SW 1271 (cell line): ENCODE data around the gene KCTD5.

Source experiments
- DNase-seq, 2 experiments: peaks; one replicate each; lab custom pipeline; 2025; lab: John Stamatoyannopoulos, UW

Gene KCTD5

GRCh38 chr16:2726923-2727322 is 44.6 kb downstream of the KCTD5 start:
- no peak for DNase-seq

- DNase-seq: no peak
Observed at GRCh38 chr16:2728034-2728433, 45.7 kb downstream of the KCTD5 start.

GRCh38 chr16:2734844-2735515 is 52.7 kb downstream of the KCTD5 start:
- no peak for DNase-seq

GRCh38 chr16:2736476-2737237 is 54.3 kb downstream of the KCTD5 start:
- DNase-seq: no peak

- no peak for DNase-seq
Observed at GRCh38 chr16:2737238-2737605, 54.9 kb downstream of the KCTD5 start.

GRCh38 chr16:2737895-2738418 is 55.6 kb downstream of the KCTD5 start:
- DNase-seq: no peak

- DNase-seq: no peak
Observed at GRCh38 chr16:2738615-2739014, 56.3 kb downstream of the KCTD5 start.

- DNase-seq: no peak
Observed at GRCh38 chr16:2739625-2740430, 57.5 kb downstream of the KCTD5 start.

GRCh38 chr16:2740476-2740875 is 58.2 kb downstream of the KCTD5 start:
- DNase-seq: no peak

GRCh38 chr16:2741168-2741567 is 58.8 kb downstream of the KCTD5 start:
- no peak for DNase-seq

GRCh38 chr16:2742323-2743006 is 60.1 kb downstream of the KCTD5 start:
- DNase-seq: no peak

GRCh38 chr16:2743007-2743810 is 60.9 kb downstream of the KCTD5 start:
- no peak for DNase-seq

- no peak for DNase-seq
Observed at GRCh38 chr16:2744711-2745110, 62.4 kb downstream of the KCTD5 start.

GRCh38 chr16:2745116-2745890 is 63.0 kb downstream of the KCTD5 start:
- no peak for DNase-seq

- no peak for DNase-seq
Observed at GRCh38 chr16:2745961-2746360, 63.6 kb downstream of the KCTD5 start.

- DNase-seq: no peak
Observed at GRCh38 chr16:2748757-2749455, 66.6 kb downstream of the KCTD5 start.

GRCh38 chr16:2749476-2749875 is 67.2 kb downstream of the KCTD5 start:
- DNase-seq: no peak

- DNase-seq: no peak
Observed at GRCh38 chr16:2749936-2750335, 67.6 kb downstream of the KCTD5 start.

GRCh38 chr16:2751577-2752034 is 69.3 kb downstream of the KCTD5 start:
- DNase-seq: no peak
